ENCODE data around the gene PLA2G4E.

DNA sequence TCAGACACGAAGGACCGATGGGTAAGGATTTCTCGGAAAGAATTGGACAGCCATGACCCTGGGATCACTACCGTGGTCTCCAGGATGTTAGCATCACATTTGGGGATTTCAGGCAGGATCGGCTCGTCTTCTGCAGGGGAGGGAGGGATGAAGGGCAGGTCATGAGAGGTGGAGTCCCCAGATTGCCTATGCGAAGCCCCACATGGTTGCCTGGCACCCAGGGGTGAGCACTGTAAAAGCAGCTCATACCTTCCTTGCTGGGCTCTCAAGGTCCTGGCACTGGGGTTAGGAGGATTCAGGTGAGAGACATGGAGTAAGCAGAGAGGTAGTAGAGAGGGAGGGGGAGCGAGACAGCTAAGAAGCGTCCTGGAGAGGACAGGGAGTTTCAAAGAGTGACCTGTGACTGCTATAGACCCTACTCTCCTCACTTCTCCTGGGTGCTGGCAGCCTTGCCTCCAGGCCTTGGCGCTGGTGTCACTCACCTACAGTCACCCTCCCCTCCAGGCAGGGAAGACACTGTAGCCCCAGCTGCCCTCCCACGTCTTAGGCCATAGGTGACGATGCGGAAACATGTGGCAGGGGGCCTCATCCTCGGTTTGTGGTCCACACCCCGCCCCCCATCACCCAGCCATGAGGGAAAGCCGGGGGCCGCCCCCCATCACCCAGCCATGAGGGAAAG lies 33.5 kb downstream of the PLA2G4E start:
- TF ChIP-seq, protein P1, sequence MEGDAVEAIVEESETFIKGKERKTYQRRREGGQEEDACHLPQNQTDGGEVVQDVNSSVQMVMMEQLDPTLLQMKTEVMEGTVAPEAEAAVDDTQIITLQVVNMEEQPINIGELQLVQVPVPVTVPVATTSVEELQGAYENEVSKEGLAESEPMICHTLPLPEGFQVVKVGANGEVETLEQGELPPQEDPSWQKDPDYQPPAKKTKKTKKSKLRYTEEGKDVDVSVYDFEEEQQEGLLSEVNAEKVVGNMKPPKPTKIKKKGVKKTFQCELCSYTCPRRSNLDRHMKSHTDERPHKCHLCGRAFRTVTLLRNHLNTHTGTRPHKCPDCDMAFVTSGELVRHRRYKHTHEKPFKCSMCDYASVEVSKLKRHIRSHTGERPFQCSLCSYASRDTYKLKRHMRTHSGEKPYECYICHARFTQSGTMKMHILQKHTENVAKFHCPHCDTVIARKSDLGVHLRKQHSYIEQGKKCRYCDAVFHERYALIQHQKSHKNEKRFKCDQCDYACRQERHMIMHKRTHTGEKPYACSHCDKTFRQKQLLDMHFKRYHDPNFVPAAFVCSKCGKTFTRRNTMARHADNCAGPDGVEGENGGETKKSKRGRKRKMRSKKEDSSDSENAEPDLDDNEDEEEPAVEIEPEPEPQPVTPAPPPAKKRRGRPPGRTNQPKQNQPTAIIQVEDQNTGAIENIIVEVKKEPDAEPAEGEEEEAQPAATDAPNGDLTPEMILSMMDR (IDR thresholded peaks at IDR 0.05) = no peak
- TF ChIP-seq POLR2A (IDR thresholded peaks at IDR 0.05) = no peak
